HepG2 (cell line): ENCODE results near the gene ALDH4A1. TPM values are rescaled to one million over a fixed set of nuclear protein-coding genes. Genes with fewer than 3 reads are reported as not detected.

Experiments
- EZH2 ChIP-seq: conservative IDR thresholded peaks from 2 replicates; pipeline ENCODE4 v1.6.1; 2012; ENCODE audit warnings: mild to moderate bottlenecking, low read depth, low read length, moderate library complexity
- FOXA1 ChIP-seq, 2 experiments: fragments of 450-650 bp in 1 of 2; sonication (generic) in 1 of 2; formaldehyde crosslinking in 1 of 2; IDR thresholded peaks; 2 replicates each; pipeline versions ENCODE4 v1.4.0 to v1.6.1; 2016 to 2020; ENCODE audit warnings: missing genetic modification reagents in 1 of 2
- HNRNPUL1 ChIP-seq: fragments of 200-400 bp; formaldehyde crosslinking; IDR thresholded peaks from 2 replicates; pipeline ENCODE4 v1.6.1; 2017; ENCODE audit warnings: low read depth, mild to moderate bottlenecking, low read length, moderate library complexity
- MBD4 ChIP-seq: IDR thresholded peaks from 2 replicates; pipeline ENCODE4 v1.6.1; 2012; ENCODE audit warnings: low read length, inconsistent platforms, borderline replicate concordance
- PPARG ChIP-seq: conservative IDR thresholded peaks from 2 replicates; pipeline ENCODE4 v1.6.1; 2016; ENCODE audit warnings: missing biosample characterization, missing genetic modification reagents
- PRDM4 ChIP-seq: sonication (generic); formaldehyde crosslinking; IDR thresholded peaks from 2 replicates; pipeline ENCODE4 v1.9.0; 2021; ENCODE audit warnings: missing genetic modification reagents, borderline replicate concordance
- TERF1 ChIP-seq: sonication (generic); formaldehyde crosslinking; IDR thresholded peaks from 2 replicates; pipeline ENCODE4 v1.8.0; 2022; ENCODE audit warnings: mild to moderate bottlenecking, missing genetic modification reagents, moderate library complexity
- TMF1 ChIP-seq: sonication (generic); formaldehyde crosslinking; IDR thresholded peaks from 2 replicates; pipeline ENCODE4 v1.8.1; 2022; ENCODE audit warnings: low read depth, missing genetic modification reagents
- ZBTB10 ChIP-seq: sonication (generic); formaldehyde crosslinking; IDR thresholded peaks from 2 replicates; pipeline ENCODE4 v1.4.0; 2020; ENCODE audit warnings: missing genetic modification reagents, borderline replicate concordance
- ZFP36 ChIP-seq: fragments of 150-350 bp; IDR thresholded peaks from 2 replicates; pipeline ENCODE4 v1.6.1; 2018; ENCODE audit warnings: borderline replicate concordance, low read length, low read depth; ENCODE audit not compliant: partially characterized antibody
- ZNF142 ChIP-seq: sonication (generic); formaldehyde crosslinking; IDR thresholded peaks from 2 replicates; pipeline ENCODE4 v1.4.0; 2020; ENCODE audit warnings: missing genetic modification reagents
- ZNF691 ChIP-seq: sonication (generic); formaldehyde crosslinking; IDR thresholded peaks from 2 replicates; pipeline ENCODE4 v1.4.0; 2020; ENCODE audit warnings: missing genetic modification reagents, low read depth, mild to moderate bottlenecking, borderline replicate concordance
- ZNF766 ChIP-seq: sonication (generic); formaldehyde crosslinking; IDR thresholded peaks from 2 replicates; pipeline ENCODE4 v1.5.0; 2020; ENCODE audit warnings: missing genetic modification reagents, borderline replicate concordance
- polyA plus RNA-seq, 8 experiments: library from polyadenylated mRNA; depleted of rRNA in 3 of 8; stranded (reverse) in 7 of 8; unstranded in 1 of 8; fragments of >200 nt; fragmentation: Illumina TruSeq in 4 of 8; extraction: Trizol in 4 of 8; gene quantifications; 2 replicates each; pipeline versions ENCODE4 v1.2.1 to v1.2.3, GENCODE V29; 2011 to 2016; ENCODE audit warnings: low read depth in 4 of 8, missing spikeins in 1 of 8, mixed read lengths in 1 of 8; ENCODE audit not compliant: insufficient read depth in 1 of 8
- total RNA-seq, 5 experiments: library from RNA; depleted of rRNA; stranded (reverse); fragments of >200 nt; fragmentation: Illumina TruSeq; extraction: Trizol; gene quantifications; 2 replicates each; pipeline ENCODE4 v1.2.3, GENCODE V29; 2016; ENCODE audit warnings: low read depth in 1 of 5

The ALDH4A1 gene
- total and polyA plus RNA-seq, 2 of the 13 experiments (the other 11 are each of a cell fraction or from before 2014, with no cell fraction given): 76.4 to 240 TPM

GRCh38 chr1:18901147-18901951 lies 1.0 kb downstream of the ALDH4A1 start (continued):
- no peak for TF ChIP-seq ZNF142 (CRISPR knock-in tag)
- no peak for TF ChIP-seq PRDM4 (CRISPR knock-in tag)
- peak; percentile 55 for TF ChIP-seq PPARG (CRISPR knock-in tag)
- peak; percentile 84; the same call in 1 of the 2 replicates for TF ChIP-seq ZNF691 (CRISPR knock-in tag)
- no peak for TF ChIP-seq FOXA1 (IDR thresholded peaks at IDR 0.05)
- peak; percentile 55 for TF ChIP-seq FOXA1 (CRISPR knock-in tag; IDR thresholded peaks at IDR 0.05)
- no peak for TF ChIP-seq EZH2
- peak; percentile 72; the same call in 1 of the 2 replicates for TF ChIP-seq ZBTB10
- TF ChIP-seq MBD4: no peak
- no peak for TF ChIP-seq HNRNPUL1
- TF ChIP-seq ZFP36: no peak
- no peak for TF ChIP-seq TMF1
- TF ChIP-seq ZNF766: no peak
- TF ChIP-seq TERF1: no peak
